ENCODE data around the gene RNGTT. TPM values are rescaled to one million over a fixed set of nuclear protein-coding genes. Genes with fewer than 3 reads are reported as not detected.

The RNGTT gene
- total and polyA plus RNA-seq, 4 donors = 13.1 to 34.4 (median 20.9) TPM

DNA sequence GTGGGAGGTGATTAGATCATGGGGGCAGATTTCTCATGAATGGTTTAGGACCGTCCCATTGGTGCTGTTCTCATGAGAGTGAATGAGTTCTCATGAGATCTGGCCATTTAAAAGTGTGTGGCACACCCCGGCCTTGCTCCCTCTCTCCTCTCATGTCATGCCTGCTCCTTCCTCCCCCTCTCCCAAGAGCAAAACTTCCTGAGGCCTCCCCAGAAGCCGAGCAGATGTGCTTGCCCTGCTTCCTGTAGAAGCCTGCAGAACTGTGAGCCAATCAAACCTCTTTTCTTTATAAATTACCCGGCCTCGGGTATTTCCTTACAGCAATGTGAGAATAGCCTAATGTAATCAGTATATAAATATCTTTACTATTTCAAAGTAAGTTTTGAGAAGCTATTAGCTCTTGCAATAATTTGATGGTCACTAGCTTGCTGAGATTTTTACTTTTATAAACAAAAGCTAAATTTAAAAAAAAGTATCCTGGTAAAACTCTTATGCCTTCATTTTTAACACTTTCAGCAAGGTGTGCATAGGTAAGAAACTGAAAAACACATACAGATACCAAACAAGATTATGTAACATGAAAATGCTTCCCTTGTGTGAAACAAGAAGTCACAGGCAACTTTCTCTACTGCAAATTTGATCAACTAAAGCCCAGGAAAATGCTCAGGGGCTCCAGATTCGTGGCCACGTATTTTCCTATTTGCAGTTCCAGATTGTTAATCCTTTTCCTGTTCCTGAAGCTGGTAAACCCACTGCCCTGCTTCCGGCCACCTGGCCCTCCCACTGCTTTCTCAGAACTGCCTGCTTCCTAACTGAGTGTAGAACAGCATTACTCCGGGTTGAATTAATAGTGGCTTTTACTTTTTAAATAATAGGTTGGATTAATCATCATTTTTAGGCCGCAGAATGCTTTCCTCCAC, 402.1 kb downstream of the RNGTT start:
- Histone ChIP-seq H3K4me3 (ENCODE audit: low read depth, low read length) (no peak overlapping the region), H3K27ac (ENCODE audit: low read depth, low read length) (no peak overlapping the region), H3K36me3 (ENCODE audit: control insufficient read depth, insufficient read depth, low read length) (no peaks in the 10 kb centered on the region), H3K9me3 (ENCODE audit: control insufficient read depth, insufficient read depth, low read length) (no peaks in the 10 kb centered on the region), H3K27me3 (ENCODE audit: control insufficient read depth, insufficient read depth, low read length) (no peaks in the 10 kb centered on the region), H3K4me1 (ENCODE audit: control insufficient read depth, insufficient read depth, low read length) (peaks cover 6% of the 10 kb centered on the region)
- 72% methylated on average over 5 of the region's 10 CpGs for WGBS (ENCODE audit: insufficient coverage)
- DNase-seq (ENCODE audit: low read depth in 4 of 6, low spot score in 6 of 6) = no peak

Small RNA genes within 50 kb of the gene (small RNA-seq; reads per million reads assigned to genes)
- gene AL079342.1 (ENCODE audit: low replicate concordance) (not detected), gene RF00045 (ENCODE audit: low replicate concordance) (not detected)

Other genes with a start within 250 kb of the RNGTT start
- gene PNRC1, start 117.1 kb upstream of the RNGTT start, total RNA-seq = 100 to 1,000 TPM; 101 to 121 TPM
- gene PNRC1, start 117.1 kb upstream of the RNGTT start, polyA plus RNA-seq (ENCODE audit: insufficient read length in 2 of 2) = 10 to 100 TPM; 71.0 to 80.4 TPM
- 10 to 100 TPM; 12.1 to 28.2 TPM for gene SRSF12, start 154.5 kb upstream of the RNGTT start, total RNA-seq
- gene SRSF12, start 154.5 kb upstream of the RNGTT start, polyA plus RNA-seq (ENCODE audit: insufficient read length in 2 of 2) = 10 to 100 TPM; 26.7 to 27.8 TPM
- gene PM20D2, start 182.4 kb upstream of the RNGTT start, total RNA-seq = 10 to 100 TPM; 12.3 to 20.9 TPM
- 10 to 100 TPM; 16.5 to 16.8 TPM for gene PM20D2, start 182.4 kb upstream of the RNGTT start, polyA plus RNA-seq (ENCODE audit: insufficient read length in 2 of 2)